Nephron (organoid): Measurements from ENCODE around the gene UBE2K.
"Not testable (repeated sequence)": the region's sequence is repeated elsewhere in the genome, so short reads cannot be mapped to it uniquely, and the experiment has no call there.

Source experiments
- H3K27ac Mint-ChIP-seq, 3 experiments: 2 replicates each; pipeline ENCODE4 v1.8.0; 2020; ENCODE audit warnings: mixed read lengths in 3 of 3, mild to moderate bottlenecking in 2 of 3, moderate library complexity in 1 of 3
- H3K27me3 Mint-ChIP-seq: 2 replicates; pipeline ENCODE4 v1.8.0; 2021; ENCODE audit warnings: low read depth, mild to moderate bottlenecking, moderate library complexity, mixed read lengths
- H3K36me3 Mint-ChIP-seq: 2 replicates; pipeline ENCODE4 v1.8.0; 2020; ENCODE audit warnings: low read depth, mixed read lengths
- H3K4me1 Mint-ChIP-seq: 2 replicates; pipeline ENCODE4 v1.8.0; 2020; ENCODE audit warnings: mixed read lengths
- H3K4me3 Mint-ChIP-seq, 3 experiments: 2 replicates each; pipeline ENCODE4 v1.8.0; 2020; ENCODE audit warnings: mild to moderate bottlenecking in 3 of 3, mixed read lengths in 3 of 3, moderate library complexity in 2 of 3
- H3K9me3 Mint-ChIP-seq: 2 replicates; pipeline ENCODE4 v1.8.0; 2020; ENCODE audit warnings: mixed read lengths
- TF ChIP-seq, protein P1 (sequence below), 3 experiments: fragments of 200-600 bp; sonication (generic); IDR thresholded peaks; one replicate each; pipeline ENCODE4 v1.5.0; 2021; ENCODE audit warnings: antibody characterized with exemption in 3 of 3; ENCODE audit not compliant: unreplicated experiment in 3 of 3

Gene UBE2K

GRCh38 chr4:39786838-39787237, 88.9 kb downstream of the UBE2K start:
- Mint-ChIP-seq H3K36me3 (no peaks in the 10 kb centered on the region), H3K4me3 (no peak overlapping the region), H3K9me3 (no peaks in the 10 kb centered on the region), H3K27me3 (peaks cover 3% of the 10 kb centered on the region), H3K27ac (no peak overlapping the region), H3K4me1 (no peaks in the 10 kb centered on the region)
- TF ChIP-seq, protein P1, sequence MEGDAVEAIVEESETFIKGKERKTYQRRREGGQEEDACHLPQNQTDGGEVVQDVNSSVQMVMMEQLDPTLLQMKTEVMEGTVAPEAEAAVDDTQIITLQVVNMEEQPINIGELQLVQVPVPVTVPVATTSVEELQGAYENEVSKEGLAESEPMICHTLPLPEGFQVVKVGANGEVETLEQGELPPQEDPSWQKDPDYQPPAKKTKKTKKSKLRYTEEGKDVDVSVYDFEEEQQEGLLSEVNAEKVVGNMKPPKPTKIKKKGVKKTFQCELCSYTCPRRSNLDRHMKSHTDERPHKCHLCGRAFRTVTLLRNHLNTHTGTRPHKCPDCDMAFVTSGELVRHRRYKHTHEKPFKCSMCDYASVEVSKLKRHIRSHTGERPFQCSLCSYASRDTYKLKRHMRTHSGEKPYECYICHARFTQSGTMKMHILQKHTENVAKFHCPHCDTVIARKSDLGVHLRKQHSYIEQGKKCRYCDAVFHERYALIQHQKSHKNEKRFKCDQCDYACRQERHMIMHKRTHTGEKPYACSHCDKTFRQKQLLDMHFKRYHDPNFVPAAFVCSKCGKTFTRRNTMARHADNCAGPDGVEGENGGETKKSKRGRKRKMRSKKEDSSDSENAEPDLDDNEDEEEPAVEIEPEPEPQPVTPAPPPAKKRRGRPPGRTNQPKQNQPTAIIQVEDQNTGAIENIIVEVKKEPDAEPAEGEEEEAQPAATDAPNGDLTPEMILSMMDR (IDR thresholded peaks at IDR 0.05; ENCODE audit: unreplicated experiment in 3 of 3), result no peak

DNA sequence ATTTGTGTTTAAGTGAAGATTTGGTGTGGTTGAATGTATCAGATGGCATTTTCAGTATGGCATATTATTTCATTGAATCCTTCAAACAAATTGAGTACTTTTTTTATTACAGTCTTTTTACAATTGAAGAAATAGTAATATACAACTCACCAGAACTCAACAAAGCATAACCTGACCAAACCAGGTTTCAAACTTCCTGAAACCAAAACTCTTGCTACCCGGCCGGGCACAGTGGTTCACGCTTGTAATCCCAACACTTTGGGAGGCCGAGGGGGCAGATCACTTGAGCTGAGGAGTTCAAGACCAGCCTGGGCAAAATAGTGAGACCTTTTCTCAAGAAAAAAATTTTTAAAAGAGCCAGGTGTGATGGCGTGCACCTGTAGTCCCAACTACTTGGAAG, 94.2 kb downstream of the UBE2K start:
- Mint-ChIP-seq H3K36me3 (no peaks in the 10 kb centered on the region), H3K4me3 (no peak overlapping the region), H3K27ac (no peak overlapping the region), H3K9me3 (no peaks in the 10 kb centered on the region), H3K4me1 (no peaks in the 10 kb centered on the region), H3K27me3 (no peaks in the 10 kb centered on the region)
- TF ChIP-seq, protein P1 (IDR thresholded peaks at IDR 0.05; ENCODE audit: unreplicated experiment in 3 of 3), result no peak

GRCh38 chr4:39792529-39792928, 94.6 kb downstream of the UBE2K start:
- no peaks in the 10 kb centered on the region for H3K27me3 Mint-ChIP-seq
- no peaks in the 10 kb centered on the region for H3K9me3 Mint-ChIP-seq
- H3K4me3 Mint-ChIP-seq, result no peak overlapping the region
- H3K36me3 Mint-ChIP-seq, result no peaks in the 10 kb centered on the region
- no peak overlapping the region for H3K27ac Mint-ChIP-seq
- no peaks in the 10 kb centered on the region for H3K4me1 Mint-ChIP-seq
- TF ChIP-seq, protein P1 (IDR thresholded peaks at IDR 0.05; ENCODE audit: unreplicated experiment in 3 of 3), result no peak

- H3K27me3 Mint-ChIP-seq, H3K4me1 Mint-ChIP-seq, H3K4me3 Mint-ChIP-seq, H3K27ac Mint-ChIP-seq, H3K36me3 Mint-ChIP-seq, H3K9me3 Mint-ChIP-seq: not testable (repeated sequence)
Measured at GRCh38 chr4:39792976-39793375, 95.0 kb downstream of the UBE2K start.

GRCh38 chr4:39802005-39802404, 104.1 kb downstream of the UBE2K start:
- H3K36me3 Mint-ChIP-seq, result no peaks in the 10 kb centered on the region

DNA sequence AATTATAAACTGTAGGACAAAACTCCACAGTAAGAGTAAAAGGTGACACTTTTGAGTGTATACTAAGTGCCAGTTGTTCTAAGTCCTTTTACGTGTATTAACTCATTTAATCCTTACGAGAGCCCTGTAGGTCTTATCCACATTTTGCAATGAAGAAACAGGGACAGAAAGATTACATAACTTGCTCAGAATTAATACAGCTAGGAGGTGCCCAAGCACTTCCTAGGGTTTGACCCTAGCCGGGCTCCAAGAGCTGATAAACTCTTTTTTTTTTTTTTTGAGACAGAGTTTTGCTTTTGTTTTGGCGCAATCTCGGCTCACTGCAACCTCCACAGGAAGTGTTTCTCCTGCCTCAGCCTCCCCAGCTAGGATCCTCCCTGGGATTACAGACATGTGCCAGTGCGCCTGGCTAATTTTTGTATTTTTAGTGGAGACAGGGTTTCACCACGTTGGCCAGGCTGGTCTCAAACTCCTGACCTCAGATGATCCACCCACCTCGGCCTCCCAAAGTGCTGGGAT, 110.4 kb downstream of the UBE2K start:
- Mint-ChIP-seq H3K27me3 (no peaks in the 10 kb centered on the region), H3K9me3 (peaks cover 8% of the 10 kb centered on the region), H3K36me3 (peaks cover 5% of the 10 kb centered on the region), H3K4me3 (no peak overlapping the region), H3K27ac (no peak overlapping the region), H3K4me1 (no peaks in the 10 kb centered on the region)
- TF ChIP-seq, protein P1 (IDR thresholded peaks at IDR 0.05; ENCODE audit: unreplicated experiment in 3 of 3), result no peak

More at GRCh38 chr4:39802005-39802404, 104.1 kb downstream of the UBE2K start:
- TF ChIP-seq, protein P1 (IDR thresholded peaks at IDR 0.05; ENCODE audit: unreplicated experiment in 3 of 3), result no peak
- Mint-ChIP-seq H3K4me3 (no peak overlapping the region), H3K4me1 (no peaks in the 10 kb centered on the region), H3K27ac (no peak overlapping the region), H3K9me3 (no peaks in the 10 kb centered on the region), H3K27me3 (no peaks in the 10 kb centered on the region)
